RWPE1 (cell line): ENCODE results near the gene ZBTB25.

Experiments
- CTCF ChIA-PET: fragments of 350-600 bp; sonication (Branson Sonifier 250); formaldehyde crosslinking; extraction: SDS; loops from one replicate; lab custom pipeline; 2021; lab: Yijun Ruan, JAX
- POLR2A ChIA-PET: fragments of 400-600 bp; formaldehyde crosslinking; extraction: SDS; loops from one replicate; lab custom pipeline; 2020; ENCODE audit warnings: antibody characterized with exemption; ENCODE audit not compliant: low non-redundant PET; lab: Yijun Ruan, JAX
- DNase-seq: peaks from one replicate; pipeline ENCODE4 v3.0.0; 2012; ENCODE audit warnings: low spot score
- H3K27ac ChIP-seq: fragments of 450-650 bp; 2 replicates; pipeline ENCODE4 v1.5.1; 2017
- TF ChIP-seq, protein P1 (sequence below): fragments of 450-650 bp; conservative IDR thresholded peaks from 2 replicates; pipeline ENCODE4 v1.5.1; 2017; ENCODE audit warnings: low read depth, mild to moderate bottlenecking

Gene ZBTB25

DNA sequence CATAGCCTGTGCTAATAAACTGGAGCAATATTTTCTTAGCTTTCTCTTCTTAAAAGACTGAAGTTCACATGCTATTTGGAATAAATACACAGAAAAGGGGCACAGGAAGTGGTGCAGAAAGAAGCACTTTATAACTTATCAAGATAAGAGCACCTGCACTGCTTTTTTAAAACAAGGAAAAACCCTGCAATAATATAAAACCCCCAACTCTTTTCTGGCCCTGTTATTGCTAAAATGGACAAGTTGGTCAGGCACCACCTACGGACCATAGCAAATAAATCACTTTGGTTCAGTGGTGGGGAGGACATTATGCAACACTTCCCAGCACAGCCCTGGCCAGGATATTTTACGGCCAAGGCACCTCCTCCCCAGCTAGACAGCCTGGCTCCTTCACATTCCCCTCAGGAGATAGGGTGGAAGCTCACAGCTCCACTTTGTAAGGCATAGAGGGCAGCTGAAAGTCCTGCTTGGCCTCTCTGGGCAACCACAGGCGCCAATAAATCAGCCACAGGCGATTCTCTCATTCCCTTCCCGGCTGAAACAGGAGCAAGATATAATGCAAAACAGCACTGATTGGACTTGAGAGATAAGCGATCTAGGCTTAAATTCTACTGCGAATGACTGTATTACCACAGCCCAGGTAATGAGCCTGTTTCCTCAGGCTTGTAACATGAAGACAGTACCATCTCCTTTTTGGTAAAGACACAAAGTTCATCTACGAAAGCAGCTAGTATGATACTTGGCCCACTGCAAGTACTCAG lies 2.0 kb downstream of the ZBTB25 start:
- ChIA-PET CTCF (no interaction called here), POLR2A (no interaction called here)
- peak overlapping the region; percentile 79 for H3K27ac ChIP-seq
- TF ChIP-seq, protein P1, sequence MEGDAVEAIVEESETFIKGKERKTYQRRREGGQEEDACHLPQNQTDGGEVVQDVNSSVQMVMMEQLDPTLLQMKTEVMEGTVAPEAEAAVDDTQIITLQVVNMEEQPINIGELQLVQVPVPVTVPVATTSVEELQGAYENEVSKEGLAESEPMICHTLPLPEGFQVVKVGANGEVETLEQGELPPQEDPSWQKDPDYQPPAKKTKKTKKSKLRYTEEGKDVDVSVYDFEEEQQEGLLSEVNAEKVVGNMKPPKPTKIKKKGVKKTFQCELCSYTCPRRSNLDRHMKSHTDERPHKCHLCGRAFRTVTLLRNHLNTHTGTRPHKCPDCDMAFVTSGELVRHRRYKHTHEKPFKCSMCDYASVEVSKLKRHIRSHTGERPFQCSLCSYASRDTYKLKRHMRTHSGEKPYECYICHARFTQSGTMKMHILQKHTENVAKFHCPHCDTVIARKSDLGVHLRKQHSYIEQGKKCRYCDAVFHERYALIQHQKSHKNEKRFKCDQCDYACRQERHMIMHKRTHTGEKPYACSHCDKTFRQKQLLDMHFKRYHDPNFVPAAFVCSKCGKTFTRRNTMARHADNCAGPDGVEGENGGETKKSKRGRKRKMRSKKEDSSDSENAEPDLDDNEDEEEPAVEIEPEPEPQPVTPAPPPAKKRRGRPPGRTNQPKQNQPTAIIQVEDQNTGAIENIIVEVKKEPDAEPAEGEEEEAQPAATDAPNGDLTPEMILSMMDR, result no peak
- DNase-seq, result no peak

DNA sequence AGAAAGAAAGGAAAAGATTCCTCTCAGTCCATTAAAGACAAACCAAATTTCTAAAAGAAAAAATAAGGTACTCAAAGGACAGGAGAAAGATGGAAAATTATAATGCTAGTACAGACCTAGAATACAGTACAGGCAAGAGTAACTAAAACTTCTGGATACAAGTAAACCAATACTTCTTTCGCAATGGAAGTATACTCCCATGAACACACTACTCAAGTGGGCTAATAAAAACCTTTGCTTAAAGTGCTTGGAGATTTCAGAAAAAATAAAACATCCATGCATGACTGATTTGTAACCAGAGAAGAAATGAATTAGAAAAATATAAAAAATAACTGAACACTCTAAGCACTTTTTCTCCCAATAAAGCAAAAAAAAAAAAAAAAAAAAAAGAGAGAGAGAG lies 3.5 kb downstream of the ZBTB25 start:
- ChIA-PET POLR2A (no interaction called here), CTCF (no interaction called here)
- DNase-seq, result no peak
- TF ChIP-seq, protein P1, result no peak
- H3K27ac ChIP-seq, result no peak overlapping the region

DNA sequence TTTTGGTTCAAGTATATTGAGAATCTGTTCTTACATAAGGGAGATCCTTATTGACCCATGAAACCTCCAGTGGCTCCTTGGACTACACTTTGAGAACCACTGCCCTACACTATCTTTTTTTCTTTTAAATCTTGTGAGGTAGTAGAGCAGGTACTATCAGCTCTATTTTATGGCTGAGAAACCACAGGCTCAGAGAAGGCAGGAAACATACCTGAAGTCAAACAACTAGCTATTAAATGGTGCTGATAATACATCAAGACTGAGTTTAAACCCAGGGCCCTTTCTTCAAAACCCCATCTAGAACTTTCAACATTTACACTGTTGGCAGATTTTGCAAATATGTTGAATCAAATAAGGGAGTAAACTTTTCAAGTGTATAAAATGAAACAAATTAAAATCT lies 6.9 kb downstream of the ZBTB25 start:
- CTCF ChIA-PET, result no interaction called here
- DNase-seq, result no peak
- H3K27ac ChIP-seq, result no peak overlapping the region
- TF ChIP-seq, protein P1, result no peak
- POLR2A ChIA-PET, result interaction anchor here (0.6 kb wide), 1 partner anchor 306 kb away, joined by 3 read pairs; no protein-coding TSS in a partner anchor

DNA sequence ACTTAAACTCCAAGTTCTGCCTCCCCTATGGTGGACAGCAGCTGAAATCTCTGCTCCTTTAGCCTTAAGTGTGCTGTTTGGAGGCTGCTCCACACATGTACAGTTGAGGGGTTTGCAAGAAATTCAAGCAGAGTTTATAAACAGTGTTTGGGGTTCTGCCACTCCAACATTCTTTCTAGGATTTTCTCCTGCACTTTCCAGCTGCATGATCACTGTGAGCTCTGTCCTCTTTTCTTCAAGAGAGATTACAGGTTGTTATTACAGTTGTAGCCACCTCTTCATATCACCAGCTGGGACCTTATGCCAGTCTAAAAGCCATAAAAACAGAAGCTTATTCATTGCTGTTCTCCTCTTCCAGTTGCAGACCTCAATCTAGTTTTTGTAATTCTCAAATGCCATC lies 8.4 kb downstream of the ZBTB25 start:
- no peak overlapping the region for H3K27ac ChIP-seq
- DNase-seq, result no peak
- ChIA-PET POLR2A (no interaction called here), CTCF (interaction anchor here (0.6 to 0.8 kb wide), 3 partner anchors 16 to 137 kb away, joined by 3 to 6 read pairs (median 3); no protein-coding TSS in a partner anchor)
- TF ChIP-seq, protein P1, result no peak

DNA sequence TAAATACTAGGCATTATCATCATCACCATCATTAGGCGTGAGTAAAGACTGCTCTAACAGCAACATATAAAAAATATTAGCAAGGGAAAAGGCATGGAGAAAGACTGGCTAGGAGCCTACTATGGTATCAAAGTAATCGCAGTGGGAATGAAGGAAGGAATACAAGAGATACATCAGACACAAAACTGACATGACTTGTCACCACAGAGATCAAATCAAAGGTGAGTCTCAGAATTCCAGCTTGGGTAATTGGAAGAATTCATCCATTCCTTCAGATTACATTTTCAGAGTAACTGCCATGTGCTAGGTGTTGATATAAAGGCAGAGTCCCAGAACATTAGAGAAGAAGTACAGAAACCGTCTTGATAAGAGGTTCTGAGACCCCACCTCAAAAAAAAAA lies 10.2 kb downstream of the ZBTB25 start:
- no peak overlapping the region for H3K27ac ChIP-seq
- DNase-seq, result no peak
- ChIA-PET POLR2A (no interaction called here), CTCF (interaction anchor here (0.5 to 0.6 kb wide), 2 partner anchors 17 to 127 kb away, joined by 3 read pairs; no protein-coding TSS in a partner anchor)
- TF ChIP-seq, protein P1, result no peak

DNA sequence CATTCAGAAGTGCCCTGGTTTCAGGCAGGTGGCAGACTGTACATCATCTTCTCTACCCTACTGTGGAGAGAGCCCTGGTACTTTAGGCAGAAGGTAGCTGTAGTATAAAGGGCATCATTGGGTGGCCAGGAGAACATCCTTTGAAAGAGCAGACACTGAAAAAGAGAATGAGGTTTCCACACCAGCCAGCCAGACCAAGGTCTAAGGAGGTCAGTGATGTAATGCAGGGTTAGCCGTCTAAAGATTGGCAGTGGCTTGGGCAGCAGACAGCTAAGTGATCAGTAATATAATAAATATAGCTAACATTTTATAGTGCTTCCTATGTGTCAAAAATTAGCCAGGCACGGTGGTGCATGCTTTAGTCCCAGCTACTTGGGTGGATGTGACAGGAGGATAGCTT lies 12.0 kb downstream of the ZBTB25 start:
- ChIA-PET POLR2A (interaction anchor here (0.6 kb wide), 1 partner anchor 14 kb away, joined by 3 read pairs; no protein-coding TSS in a partner anchor), CTCF (interaction anchor here (0.6 to 0.7 kb wide), 2 partner anchors 15 to 98 kb away, joined by 6 to 8 read pairs; no protein-coding TSS in a partner anchor)
- TF ChIP-seq, protein P1, result no peak
- no peak for DNase-seq
- no peak overlapping the region for H3K27ac ChIP-seq
